ENCODE data around the gene CDPF1.

DNA sequence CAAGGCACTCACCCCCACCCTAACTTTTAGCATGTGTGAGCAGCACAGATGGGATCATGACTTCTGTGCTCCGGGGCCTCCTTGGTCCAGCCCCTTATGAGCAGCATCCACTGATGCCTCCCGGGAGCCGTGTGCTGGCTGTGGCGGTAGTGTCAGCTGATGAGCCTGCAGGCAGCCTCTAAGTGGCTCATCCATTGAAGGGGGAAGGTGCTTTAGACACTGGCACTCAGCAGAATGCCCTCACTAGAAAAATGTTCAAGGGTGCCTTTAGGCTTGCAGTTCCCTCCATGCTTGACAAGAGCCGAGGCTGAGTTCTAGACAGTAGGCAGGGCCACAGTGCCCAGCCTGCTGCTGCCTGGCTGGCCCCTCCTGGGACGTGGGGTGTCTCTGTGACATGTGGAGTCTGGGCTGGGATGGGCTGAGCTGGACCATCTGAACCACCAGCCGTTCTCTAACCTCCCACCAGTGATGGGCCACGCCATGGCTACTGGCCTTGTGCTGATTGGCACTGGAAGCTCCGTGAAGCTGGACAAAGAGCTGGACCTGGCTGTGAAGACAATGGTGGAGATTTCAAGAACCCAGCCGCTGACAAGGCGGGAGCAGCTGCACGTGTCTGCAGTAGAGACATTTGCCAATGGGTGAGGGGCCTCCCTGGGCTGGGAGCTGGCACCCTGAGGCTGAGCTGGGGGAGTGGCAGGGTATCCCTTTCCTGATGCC lies 23.5 kb upstream of the CDPF1 start:
- TF ChIP-seq RAD21 (conservative IDR thresholded peaks at IDR 0.05) (no peak), EP300 (conservative IDR thresholded peaks at IDR 0.05; ENCODE audit: poor library complexity, severe bottlenecking) (no peak), POLR2AphosphoS5 (IDR thresholded peaks at IDR 0.05) (no peak), EZH2 (IDR thresholded peaks at IDR 0.05; ENCODE audit: borderline replicate concordance, insufficient read depth, low read length, poor library complexity, severe bottlenecking) (no peak)
- TF ChIP-seq, protein P1, sequence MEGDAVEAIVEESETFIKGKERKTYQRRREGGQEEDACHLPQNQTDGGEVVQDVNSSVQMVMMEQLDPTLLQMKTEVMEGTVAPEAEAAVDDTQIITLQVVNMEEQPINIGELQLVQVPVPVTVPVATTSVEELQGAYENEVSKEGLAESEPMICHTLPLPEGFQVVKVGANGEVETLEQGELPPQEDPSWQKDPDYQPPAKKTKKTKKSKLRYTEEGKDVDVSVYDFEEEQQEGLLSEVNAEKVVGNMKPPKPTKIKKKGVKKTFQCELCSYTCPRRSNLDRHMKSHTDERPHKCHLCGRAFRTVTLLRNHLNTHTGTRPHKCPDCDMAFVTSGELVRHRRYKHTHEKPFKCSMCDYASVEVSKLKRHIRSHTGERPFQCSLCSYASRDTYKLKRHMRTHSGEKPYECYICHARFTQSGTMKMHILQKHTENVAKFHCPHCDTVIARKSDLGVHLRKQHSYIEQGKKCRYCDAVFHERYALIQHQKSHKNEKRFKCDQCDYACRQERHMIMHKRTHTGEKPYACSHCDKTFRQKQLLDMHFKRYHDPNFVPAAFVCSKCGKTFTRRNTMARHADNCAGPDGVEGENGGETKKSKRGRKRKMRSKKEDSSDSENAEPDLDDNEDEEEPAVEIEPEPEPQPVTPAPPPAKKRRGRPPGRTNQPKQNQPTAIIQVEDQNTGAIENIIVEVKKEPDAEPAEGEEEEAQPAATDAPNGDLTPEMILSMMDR (IDR thresholded peaks at IDR 0.05; ENCODE audit: poor library complexity, severe bottlenecking), result no peak
